GM19395 (cell line): ENCODE measurements around the gene ATXN7.

Source experiments
- ATAC-seq: cut with Tn5 transposase; IDR thresholded peaks from one replicate; pipeline ENCODE4 v1.9.1; 2021; ENCODE audit warnings: mild to moderate bottlenecking, moderate library complexity; ENCODE audit not compliant: unreplicated experiment

The ATXN7 gene

GRCh38 chr3:64046592-64046991 is 182.9 kb downstream of the ATXN7 start:
- no peak for ATAC-seq

- ATAC-seq, result no peak
These were observed 183.4 kb downstream of the ATXN7 start for GRCh38 chr3:64046996-64047594.

GRCh38 chr3:64047787-64048186 is 184.1 kb downstream of the ATXN7 start:
- ATAC-seq, result no peak

GRCh38 chr3:64048631-64049061 is 185.0 kb downstream of the ATXN7 start:
- ATAC-seq, result no peak

- ATAC-seq, result no peak
These were observed 185.5 kb downstream of the ATXN7 start for GRCh38 chr3:64049136-64049535.

- ATAC-seq, result no peak
These were observed 186.2 kb downstream of the ATXN7 start for GRCh38 chr3:64049832-64050231.
